Mononuclear cell (primary cell): ENCODE data around the gene LNX1. TPM values are rescaled to one million over a fixed set of nuclear protein-coding genes. Genes with fewer than 3 reads are reported as not detected.

Experiments used
- H3K27me3 ChIP-seq: 2 replicates; pipeline ENCODE4 v1.6.0; 2011; ENCODE audit warnings: low read length, control low read depth; ENCODE audit not compliant: insufficient read depth
- H3K4me1 ChIP-seq: 2 replicates; pipeline ENCODE4 v1.5.1; 2011; ENCODE audit warnings: mild to moderate bottlenecking, low read length, control low read depth; ENCODE audit not compliant: insufficient read depth
- H3K4me3 ChIP-seq: 2 replicates; pipeline ENCODE4 v1.5.1; 2011; ENCODE audit warnings: mild to moderate bottlenecking, low read length, moderate library complexity
- H3K9me3 ChIP-seq: 2 replicates; pipeline ENCODE4 v1.5.1; 2011; ENCODE audit warnings: low read depth, mild to moderate bottlenecking, control low read depth, low read length
- total RNA-seq: library from RNA; depleted of rRNA; stranded (reverse); fragments of >200 nt; gene quantifications from one replicate; pipeline ENCODE4 v1.2.3, GENCODE V29; 2012

The LNX1 gene
- total RNA-seq, 1 donor = not detected

GRCh38 chr4:53614591-53614990, 23.3 kb upstream of the LNX1 start:
- H3K27me3 ChIP-seq = no peaks in the 10 kb centered on the region
- no peaks in the 10 kb centered on the region for H3K9me3 ChIP-seq
- no peaks in the 10 kb centered on the region for H3K4me1 ChIP-seq
- no peak overlapping the region for H3K4me3 ChIP-seq

- no peak overlapping the region for H3K4me3 ChIP-seq
- no peaks in the 10 kb centered on the region for H3K4me1 ChIP-seq
- H3K27me3 ChIP-seq = no peaks in the 10 kb centered on the region
- no peaks in the 10 kb centered on the region for H3K9me3 ChIP-seq
Observed at GRCh38 chr4:53613428-53613827, 22.1 kb upstream of the LNX1 start.

GRCh38 chr4:53608649-53609048, 17.4 kb upstream of the LNX1 start:
- Histone ChIP-seq H3K4me3 (no peak overlapping the region), H3K9me3 (no peaks in the 10 kb centered on the region), H3K4me1 (no peaks in the 10 kb centered on the region), H3K27me3 (no peaks in the 10 kb centered on the region)

GRCh38 chr4:53608242-53608641, 17.0 kb upstream of the LNX1 start:
- Histone ChIP-seq H3K4me3 (no peak overlapping the region), H3K4me1 (no peaks in the 10 kb centered on the region), H3K9me3 (no peaks in the 10 kb centered on the region), H3K27me3 (no peaks in the 10 kb centered on the region)

GRCh38 chr4:53605783-53606182, 14.5 kb upstream of the LNX1 start:
- Histone ChIP-seq H3K4me3 (no peak overlapping the region), H3K27me3 (no peaks in the 10 kb centered on the region), H3K4me1 (no peaks in the 10 kb centered on the region), H3K9me3 (no peaks in the 10 kb centered on the region)

GRCh38 chr4:53602390-53602789, 11.1 kb upstream of the LNX1 start:
- Histone ChIP-seq H3K4me1 (no peaks in the 10 kb centered on the region), H3K9me3 (no peaks in the 10 kb centered on the region), H3K27me3 (no peaks in the 10 kb centered on the region), H3K4me3 (no peak overlapping the region)

GRCh38 chr4:53601251-53601764, 10.0 kb upstream of the LNX1 start:
- Histone ChIP-seq H3K4me3 (no peak overlapping the region), H3K9me3 (no peaks in the 10 kb centered on the region), H3K27me3 (no peaks in the 10 kb centered on the region), H3K4me1 (no peaks in the 10 kb centered on the region)

GRCh38 chr4:53599632-53600031, 8.3 kb upstream of the LNX1 start:
- H3K27me3 ChIP-seq = no peaks in the 10 kb centered on the region

GRCh38 chr4:53598901-53599300, 7.6 kb upstream of the LNX1 start:
- H3K27me3 ChIP-seq = no peaks in the 10 kb centered on the region
- no peaks in the 10 kb centered on the region for H3K4me1 ChIP-seq
- no peaks in the 10 kb centered on the region for H3K9me3 ChIP-seq
- H3K4me3 ChIP-seq = no peak overlapping the region

More at GRCh38 chr4:53599632-53600031, 8.3 kb upstream of the LNX1 start:
- H3K4me1 ChIP-seq = no peaks in the 10 kb centered on the region
- no peak overlapping the region for H3K4me3 ChIP-seq
- H3K9me3 ChIP-seq = no peaks in the 10 kb centered on the region

- no peak overlapping the region for H3K4me3 ChIP-seq
- H3K9me3 ChIP-seq = no peaks in the 10 kb centered on the region
- no peaks in the 10 kb centered on the region for H3K4me1 ChIP-seq
- no peaks in the 10 kb centered on the region for H3K27me3 ChIP-seq
Observed at GRCh38 chr4:53598483-53598882, 7.2 kb upstream of the LNX1 start.

GRCh38 chr4:53596901-53597300, 5.6 kb upstream of the LNX1 start:
- no peak overlapping the region for H3K4me3 ChIP-seq
- H3K9me3 ChIP-seq = no peaks in the 10 kb centered on the region
- peaks cover 9% of the 10 kb centered on the region for H3K27me3 ChIP-seq
- H3K4me1 ChIP-seq = peaks cover 15% of the 10 kb centered on the region

GRCh38 chr4:53595834-53596233, 4.5 kb upstream of the LNX1 start:
- Histone ChIP-seq H3K27me3 (peaks cover 10% of the 10 kb centered on the region), H3K4me1 (peaks cover 21% of the 10 kb centered on the region), H3K9me3 (no peaks in the 10 kb centered on the region), H3K4me3 (no peak overlapping the region)

GRCh38 chr4:53595204-53595603, 3.9 kb upstream of the LNX1 start:
- Histone ChIP-seq H3K9me3 (no peaks in the 10 kb centered on the region), H3K4me3 (no peak overlapping the region), H3K27me3 (peaks cover 10% of the 10 kb centered on the region), H3K4me1 (peaks cover 21% of the 10 kb centered on the region)

- Histone ChIP-seq H3K27me3 (peaks cover 10% of the 10 kb centered on the region), H3K4me3 (no peak overlapping the region), H3K9me3 (no peaks in the 10 kb centered on the region), H3K4me1 (peaks cover 21% of the 10 kb centered on the region)
Observed at GRCh38 chr4:53593765-53594164, 2.5 kb upstream of the LNX1 start.

GRCh38 chr4:53592686-53593501, 1.6 kb upstream of the LNX1 start:
- no peaks in the 10 kb centered on the region for H3K9me3 ChIP-seq
- peaks cover 10% of the 10 kb centered on the region for H3K27me3 ChIP-seq
- no peak overlapping the region for H3K4me3 ChIP-seq
- H3K4me1 ChIP-seq = peaks cover 21% of the 10 kb centered on the region

- no peaks in the 10 kb centered on the region for H3K9me3 ChIP-seq
- H3K4me3 ChIP-seq = no peak overlapping the region
- H3K4me1 ChIP-seq = peaks cover 21% of the 10 kb centered on the region
- H3K27me3 ChIP-seq = peaks cover 10% of the 10 kb centered on the region
Observed at GRCh38 chr4:53592122-53592521, 836 bp upstream of the LNX1 start.
